GM12865 (cell line): ENCODE measurements around the gene FAM25A.

Experiments used
- DNase-seq: peaks from one replicate; pipeline ENCODE4 v3.0.0; 2010; ENCODE audit warnings: low read depth
- H3K4me3 ChIP-seq: 2 replicates; pipeline ENCODE4 v1.5.1; 2011; ENCODE audit warnings: mild to moderate bottlenecking, low read depth, low read length, control low read depth
- CTCF ChIP-seq: IDR thresholded peaks from 2 replicates; pipeline ENCODE4 v1.5.1; 2011; ENCODE audit warnings: low read length, control low read depth, low read depth, inconsistent platforms; ENCODE audit not compliant: insufficient read depth; ENCODE audit errors: missing control alignments

Gene FAM25A

DNA sequence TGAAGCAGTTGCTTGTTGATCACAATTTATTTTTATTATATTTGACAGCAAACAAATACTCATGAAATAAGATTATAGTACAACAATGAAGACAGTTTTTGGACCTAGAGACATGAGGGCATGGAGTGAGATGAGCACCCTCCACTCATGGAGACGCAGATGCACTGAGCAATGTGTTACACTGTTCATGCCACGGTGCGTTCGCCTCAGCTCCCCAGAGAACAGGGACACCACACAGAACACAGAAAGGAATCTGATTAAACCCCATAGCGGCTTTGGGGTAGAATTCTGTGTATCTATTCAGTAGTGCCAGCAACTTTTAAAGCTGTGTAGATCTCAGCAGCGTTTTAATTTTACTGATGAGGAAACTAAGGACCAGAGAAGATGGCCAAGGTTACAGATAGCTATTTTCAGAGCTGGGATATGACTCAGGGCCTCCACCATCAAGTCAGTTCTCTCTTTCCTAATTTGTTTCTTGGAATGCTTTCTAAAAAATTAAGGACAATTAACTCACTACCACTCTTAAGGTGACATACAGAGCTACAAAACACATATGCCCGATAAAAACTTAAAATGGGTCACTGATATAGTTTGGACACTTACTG is 33.6 kb downstream of the FAM25A start:
- no peak for DNase-seq
- TF ChIP-seq CTCF = no peak
- no peak overlapping the region for H3K4me3 ChIP-seq

DNA sequence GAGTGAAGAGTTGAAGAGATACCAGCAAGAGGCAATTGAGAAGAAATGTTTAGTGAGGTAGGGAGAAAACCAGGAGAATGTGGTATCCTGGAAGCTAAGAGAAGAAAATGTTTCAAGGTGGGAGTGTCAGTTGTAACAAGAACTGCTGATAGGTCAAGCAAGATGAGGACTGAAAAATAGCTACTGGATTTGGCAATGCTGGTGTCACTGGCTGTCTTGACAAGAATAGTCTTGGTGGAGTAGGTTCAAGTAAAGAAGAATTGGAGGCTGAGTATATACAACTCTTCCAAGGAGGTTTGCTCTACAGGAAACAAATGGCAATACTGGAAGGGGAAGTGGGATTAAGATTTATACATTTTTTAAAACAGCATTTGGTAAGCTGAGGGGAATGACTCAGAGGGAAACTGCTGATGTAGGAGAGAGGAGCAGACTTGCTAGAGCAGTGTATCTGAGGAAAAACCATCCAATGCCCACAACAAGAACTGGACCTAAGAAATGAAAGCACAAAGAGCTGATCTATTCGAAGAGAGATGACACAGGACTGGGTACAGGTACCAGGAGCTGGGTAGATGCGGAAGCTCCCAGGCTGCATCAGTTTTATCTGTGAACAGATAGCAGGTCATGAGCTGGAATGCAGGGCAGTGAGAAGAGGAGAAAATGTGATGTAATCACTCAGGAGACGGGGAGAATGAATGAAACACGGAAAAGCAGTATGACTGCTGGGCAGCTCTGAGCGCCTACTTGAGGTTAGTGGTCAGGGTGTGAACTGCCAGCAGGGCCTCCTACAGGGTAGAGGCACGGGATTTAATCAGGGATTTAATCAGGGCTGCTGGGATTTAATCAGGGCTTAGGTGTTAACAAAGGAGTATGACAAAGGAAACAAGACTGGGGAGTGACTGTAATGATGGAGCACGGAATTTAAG is 34.5 kb downstream of the FAM25A start:
- peak; percentile 9 for DNase-seq
- H3K4me3 ChIP-seq = no peak overlapping the region
- TF ChIP-seq CTCF = no peak

DNA sequence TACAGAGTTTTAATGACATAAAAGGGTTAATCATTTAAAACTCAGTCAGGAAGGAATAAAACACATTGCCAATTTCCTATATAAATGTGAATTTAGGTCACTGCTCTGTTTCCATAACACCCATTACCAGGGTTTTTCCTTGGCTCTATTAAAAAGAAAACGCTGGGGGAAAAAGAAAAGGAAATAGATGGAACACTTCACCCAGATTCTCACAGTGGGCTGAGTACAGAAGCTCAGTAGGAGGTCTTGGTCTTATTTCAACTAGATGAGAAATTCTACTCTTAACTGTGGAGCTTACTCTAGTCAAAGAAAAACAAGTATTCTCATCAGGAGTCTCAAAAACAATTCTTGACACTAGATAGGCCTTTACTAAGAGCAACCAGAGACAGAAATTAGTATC is 38.1 kb downstream of the FAM25A start:
- no peak overlapping the region for H3K4me3 ChIP-seq
- DNase-seq = no peak
- no peak for TF ChIP-seq CTCF

- no peak overlapping the region for H3K4me3 ChIP-seq
- no peak for DNase-seq
- no peak for TF ChIP-seq CTCF
Measured at GRCh38 chr10:87059401-87059800, 39.3 kb downstream of the FAM25A start.

DNA sequence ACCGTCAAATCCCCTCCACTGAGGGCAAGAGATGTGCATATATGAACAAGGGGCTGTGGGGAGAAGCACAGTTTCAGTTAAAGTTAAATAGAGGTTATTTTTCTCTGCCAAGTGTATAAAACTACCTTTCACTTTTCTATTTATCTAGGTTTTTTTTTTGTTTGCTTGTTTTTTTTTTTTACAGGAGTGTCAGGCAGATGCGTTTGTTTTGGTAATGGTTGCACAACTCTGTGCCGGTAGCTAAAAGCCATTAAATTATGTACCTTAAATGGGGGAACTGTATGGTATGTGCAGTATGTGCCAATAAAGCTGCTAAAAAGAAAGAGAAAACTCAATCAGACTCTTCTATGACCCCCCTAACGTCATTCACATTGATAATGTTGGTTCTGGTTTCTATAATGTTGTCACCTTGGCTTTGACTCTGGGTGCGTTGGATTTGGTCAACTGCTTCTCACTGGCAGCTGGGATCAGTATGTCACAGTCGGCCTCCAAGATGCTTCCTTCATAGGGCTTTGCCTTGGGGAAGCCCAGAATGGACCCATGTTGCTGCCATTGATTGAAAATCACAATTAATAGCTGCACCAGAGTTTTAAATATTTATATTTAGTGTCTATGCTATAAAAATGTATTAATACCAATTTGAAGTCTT is 40.3 kb downstream of the FAM25A start:
- H3K4me3 ChIP-seq = no peak overlapping the region
- TF ChIP-seq CTCF = no peak
- no peak for DNase-seq

- no peak for TF ChIP-seq CTCF
- no peak overlapping the region for H3K4me3 ChIP-seq
- DNase-seq = no peak
Measured at GRCh38 chr10:87064651-87065050, 44.6 kb downstream of the FAM25A start.
